ENCODE data around the gene CIBAR2. TPM values are rescaled to one million over a fixed set of nuclear protein-coding genes. Genes with fewer than 3 reads are reported as not detected.
A peak's percentile ranks its signal among the peaks of the same experiment; 100 is the strongest.

The CIBAR2 gene
- total and polyA plus RNA-seq, 10 of the 15 experiments (the other 5 are each of a cell fraction or from before 2014, with no cell fraction given) = 0.05 to 0.16 (median 0.07) TPM; not detected in 7

DNA sequence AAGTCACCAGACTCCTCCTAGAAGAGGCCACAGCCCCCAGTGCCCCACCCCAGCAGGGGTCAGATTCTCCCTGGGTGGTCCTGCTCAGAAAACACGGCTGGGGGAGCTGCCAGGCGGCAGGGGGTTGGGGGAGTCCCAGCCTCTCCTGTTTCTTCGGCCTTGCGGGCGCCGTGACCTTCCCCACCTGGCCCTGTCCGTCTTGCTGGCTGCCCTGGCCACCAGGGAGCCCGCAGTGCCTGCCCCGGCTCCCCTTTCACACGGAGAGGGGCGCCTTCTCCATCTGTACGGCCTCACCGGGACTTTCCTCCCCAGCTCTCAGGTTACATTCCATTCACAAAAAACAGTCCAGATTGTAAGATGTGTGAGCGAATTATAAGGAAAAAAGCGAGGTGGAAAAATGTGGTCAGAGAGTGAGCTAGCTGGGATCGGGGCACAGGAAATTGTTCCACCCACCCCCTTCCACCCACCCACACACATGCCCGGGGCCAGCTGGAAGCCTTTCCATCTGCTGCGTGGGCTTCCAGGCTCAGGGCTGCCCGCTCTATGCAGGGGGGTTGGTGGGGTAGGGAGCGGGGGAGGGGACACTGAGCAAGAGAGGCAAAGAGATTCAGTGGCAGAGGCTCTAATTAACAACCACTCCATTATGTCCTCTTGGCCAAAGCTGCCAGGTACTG lies 14.6 kb upstream of the CIBAR2 start:
- Histone ChIP-seq H3K79me2 (ENCODE audit: control insufficient read depth, insufficient read depth, low read length) (no peaks in the 10 kb centered on the region), H2AFZ (ENCODE audit: control insufficient read depth, low read depth, low read length) (no peak overlapping the region), H3K27ac (ENCODE audit: control insufficient read depth, insufficient read depth) (no peak overlapping the region), H3K4me1 (ENCODE audit: control insufficient read depth, insufficient read depth, low read length) (no peaks in the 10 kb centered on the region), H3K27me3 (replicated peaks in 1 of 2; ENCODE audit: control insufficient read depth in 2 of 2, insufficient read depth in 2 of 2, low read length in 1 of 2) (no peaks in the 10 kb centered on the region), H4K20me1 (ENCODE audit: control insufficient read depth, insufficient read depth) (no peaks in the 10 kb centered on the region), H3K4me3 (no peak overlapping the region), H3K4me2 (ENCODE audit: control insufficient read depth, insufficient read depth) (no peak overlapping the region), H3K9me3 (replicated peaks; ENCODE audit: control insufficient read depth, insufficient read depth, low read length) (no peaks in the 10 kb centered on the region), H3K9ac (ENCODE audit: control insufficient read depth, insufficient read depth, low read length) (no peak overlapping the region), H3K36me3 (ENCODE audit: control insufficient read depth in 2 of 2, insufficient read depth in 2 of 2, low read length in 1 of 2) (no peaks in the 10 kb centered on the region)
- RAD21 ChIA-PET (ENCODE audit: unreplicated experiment) = interaction anchor here (0.9 to 1.9 kb wide), 3 partner anchors 12 to 109 kb away, joined by 3 to 8 read pairs (median 4); no protein-coding TSS in a partner anchor
- SMC1A ChIA-PET (ENCODE audit: uncharacterized antibody, unreplicated experiment) = interaction anchor here (0.7 kb wide), 1 partner anchor 13 kb away, joined by 3 read pairs; no protein-coding TSS in a partner anchor
- ATAC-seq (peak; percentile 41), DNase-seq (ENCODE audit: low read depth, low spot score) (no peak), FAIRE-seq (no peak)
- intact Hi-C loops (cut with micrococcal nuclease; ENCODE audit: unreplicated experiment) (no loop called here), in situ Hi-C loops (cut with MboI) (no loop called here)
- CTCF ChIA-PET = interaction anchor here (0.7 to 3.4 kb wide), 3 partner anchors 12 to 126 kb away, joined by 3 to 14 read pairs (median 5); no protein-coding TSS in a partner anchor
- POLR2A ChIA-PET = no interaction called here
- TF ChIP-seq TAF1 (IDR thresholded peaks at IDR 0.05; ENCODE audit: borderline replicate concordance, low read depth, low read length) (no peak), NR2F1 (conservative IDR thresholded peaks at IDR 0.05) (no peak), CREB1 (IDR thresholded peaks at IDR 0.05; ENCODE audit: low read depth) (no peak), TARDBP (IDR thresholded peaks at IDR 0.05; ENCODE audit: borderline replicate concordance) (no peak), MXI1 (IDR thresholded peaks at IDR 0.05; ENCODE audit: low read depth, low read length) (no peak), SREBF2 (IDR thresholded peaks at IDR 0.05; ENCODE audit: low read length) (no peak), PAX8 (IDR thresholded peaks at IDR 0.05) (no peak), ZBTB11 (CRISPR knock-in tag; IDR thresholded peaks at IDR 0.05) (no peak)
- no TSS peak for BruUV-seq (replicated peaks)
- 34% methylated on average over 19 of the region's 20 CpGs for WGBS (ENCODE audit: insufficient coverage, insufficient replicate concordance, low lambda C conversion rate, missing lambda C conversion rate)
